T-cell (primary cell): Measurements from ENCODE around the gene KPNA5. TPM values are rescaled to one million over a fixed set of nuclear protein-coding genes. Genes with fewer than 3 reads are reported as not detected.
"Not testable (repeated sequence)": the region's sequence is repeated elsewhere in the genome, so short reads cannot be mapped to it uniquely, and the experiment has no call there.

Source experiments
- ATAC-seq, 4 experiments: fragments of 200-7000 bp in 3 of 4; fragments of 150-1000 bp in 1 of 4; cut with Tn5 transposase; replicated peaks in 1 of 4; 1 replicate in 3 of 4; 2 replicates in 1 of 4; pipeline ENCODE4 v1.10.0; 2021; ENCODE audit warnings: moderate library complexity in 3 of 4, mild to moderate bottlenecking in 2 of 4, moderate number of reproducible peaks in 1 of 4
- CTCF ChIA-PET, 2 donors: fragments of 300-600 bp; sonication (Branson Sonifier 250); formaldehyde crosslinking; loops; one replicate each; lab custom pipeline; 2022; ENCODE audit warnings: antibody characterized with exemption in 2 of 2; lab: Charles Lee
- POLR2A ChIA-PET, 2 donors: fragments of 300-600 bp; sonication (Branson Sonifier 250); formaldehyde crosslinking; loops; one replicate each; lab custom pipeline; 2022; ENCODE audit warnings: antibody characterized with exemption in 2 of 2; lab: Charles Lee
- DNase-seq, 35 experiments: peaks; one replicate each; pipeline versions ENCODE4 v3.0.0 to v3.0.0-alpha.2; 2013 to 2023
- H3K27ac ChIP-seq: one replicate; pipeline ENCODE4 v1.5.1; 2013; ENCODE audit warnings: low read length
- H3K27me3 ChIP-seq, 2 experiments: replicated peaks in 1 of 2; 1 replicate in 1 of 2; 2 replicates in 1 of 2; pipeline versions ENCODE4 v1.6.1 to v1.7.0; 2013; ENCODE audit warnings: low read length in 1 of 2, mixed read lengths in 1 of 2; ENCODE audit not compliant: control insufficient read depth in 2 of 2, insufficient read depth in 2 of 2; ENCODE audit errors: extremely low read depth in 1 of 2
- H3K36me3 ChIP-seq, 2 donors: 1 replicate in 1 of 2; 2 replicates in 1 of 2; pipeline versions ENCODE4 v1.6.1 to v1.7.0; 2013; ENCODE audit warnings: low read length in 1 of 2; ENCODE audit not compliant: control insufficient read depth in 2 of 2, insufficient read depth in 1 of 2; ENCODE audit errors: extremely low read depth in 1 of 2
- H3K4me1 ChIP-seq, 2 experiments: 1 replicate in 1 of 2; 2 replicates in 1 of 2; pipeline versions ENCODE4 v1.6.1 to v1.7.0; 2013; ENCODE audit warnings: low read length in 2 of 2, mixed read lengths in 1 of 2; ENCODE audit not compliant: insufficient read depth in 2 of 2, control insufficient read depth in 1 of 2; ENCODE audit errors: extremely low read depth in 1 of 2
- H3K4me3 ChIP-seq, 2 donors: 1 replicate in 1 of 2; 2 replicates in 1 of 2; pipeline versions ENCODE4 v1.5.1 to v1.7.0; 2013; ENCODE audit warnings: mild to moderate bottlenecking in 2 of 2, low read length in 1 of 2, moderate library complexity in 1 of 2; ENCODE audit not compliant: control insufficient read depth in 1 of 2; ENCODE audit errors: extremely low read depth in 1 of 2
- H3K9me3 ChIP-seq: 2 replicates; pipeline ENCODE4 v1.7.0; 2013
- H3K27ac Mint-ChIP-seq, 2 donors: one replicate each; pipeline ENCODE4 v1.8.0; 2020 to 2021; ENCODE audit warnings: mild to moderate bottlenecking in 2 of 2, mixed read lengths in 2 of 2
- H3K27me3 Mint-ChIP-seq, 2 donors: one replicate each; pipeline ENCODE4 v1.8.0; 2021 to 2022; ENCODE audit warnings: mixed read lengths in 2 of 2
- H3K36me3 Mint-ChIP-seq: one replicate; pipeline ENCODE4 v1.8.0; 2021; ENCODE audit warnings: mixed read lengths
- H3K4me1 Mint-ChIP-seq, 3 donors: one replicate each; pipeline ENCODE4 v1.8.0; 2020 to 2022; ENCODE audit warnings: mixed read lengths in 3 of 3, mild to moderate bottlenecking in 1 of 3
- H3K4me3 Mint-ChIP-seq, 3 donors: one replicate each; pipeline ENCODE4 v1.8.0; 2020 to 2022; ENCODE audit warnings: mild to moderate bottlenecking in 3 of 3, mixed read lengths in 3 of 3, moderate library complexity in 3 of 3
- H3K9me3 Mint-ChIP-seq, 3 donors: one replicate each; pipeline ENCODE4 v1.8.0; 2020 to 2022; ENCODE audit warnings: mixed read lengths in 3 of 3
- WGBS: methylation state at CpG from one replicate; pipeline ENCODE4 v1.1.5; 2013; ENCODE audit warnings: missing lambda C conversion rate; ENCODE audit not compliant: insufficient coverage; 5-methylcytosine and 5-hydroxymethylcytosine counted together
- total RNA-seq, 35 experiments: library from RNA in 6 of 35; stranded (reverse) in 6 of 35; fragments of 120-200 nt in 1 of 35; gene quantifications; one replicate each; pipeline versions ENCODE4 v1.2.1 to v1.2.4 and lab custom pipeline; 2013 to 2026

KPNA5 gene
- total RNA-seq, 5 donors from 2014 or later (not counting 1 experiment from before 2014, with no cell fraction given), result 41.3 to 57.3 (median 45.6) TPM

- DNase-seq, POLR2A ChIA-PET, H3K4me1 Mint-ChIP-seq, H3K27me3 Mint-ChIP-seq, H3K27me3 ChIP-seq, H3K4me3 Mint-ChIP-seq, H3K9me3 ChIP-seq, H3K4me3 ChIP-seq, H3K27ac ChIP-seq, CTCF ChIA-PET, ATAC-seq, H3K27ac Mint-ChIP-seq, H3K4me1 ChIP-seq, H3K36me3 ChIP-seq: not testable (repeated sequence)
- WGBS, result no CpG with 5 or more reads among the region's 3 CpGs
- peaks cover 23% of the 10 kb centered on the region for H3K36me3 Mint-ChIP-seq
- peaks cover 15 to 62% (median 35%) of the 10 kb centered on the region in 3 donors for H3K9me3 Mint-ChIP-seq
These were observed 59.5 kb downstream of the KPNA5 start for GRCh38 chr6:116740486-116740885.

- ATAC-seq, result no peak
- peaks cover 13 to 58% (median 26%) of the 10 kb centered on the region in 3 donors for H3K9me3 Mint-ChIP-seq
- no CpG with 5 or more reads among the region's 1 CpG for WGBS
These were observed 60.6 kb downstream of the KPNA5 start for GRCh38 chr6:116741571-116741970.

GRCh38 chr6:116745176-116745575, 64.2 kb downstream of the KPNA5 start:
- H3K4me1 Mint-ChIP-seq, result no peaks in the 10 kb centered on the region
- H3K36me3 ChIP-seq, result no peaks in the 10 kb centered on the region
- no peak overlapping the region for H3K4me3 Mint-ChIP-seq
- ChIA-PET POLR2A (no interaction called here), CTCF (no interaction called here)
- H3K27me3 Mint-ChIP-seq, result peaks cover 4 to 8% of the 10 kb centered on the region in 2 donors
- DNase-seq, result no peak
- no peak overlapping the region for H3K4me3 ChIP-seq
- H3K27me3 ChIP-seq, result peaks cover 0 to 2% of the 10 kb centered on the region in 2 experiments
- WGBS, result no CpG with 5 or more reads among the region's 5 CpGs
- ATAC-seq, result no peak
- H3K27ac Mint-ChIP-seq, result no peak overlapping the region
- no peaks in the 10 kb centered on the region for H3K4me1 ChIP-seq
- H3K36me3 Mint-ChIP-seq, result no peaks in the 10 kb centered on the region
- peaks cover 13 to 42% (median 16%) of the 10 kb centered on the region in 3 donors for H3K9me3 Mint-ChIP-seq
- no peak overlapping the region for H3K27ac ChIP-seq
- H3K9me3 ChIP-seq, result no peaks in the 10 kb centered on the region

More at GRCh38 chr6:116741571-116741970, 60.6 kb downstream of the KPNA5 start:
- Mint-ChIP-seq H3K27me3 (peaks cover 0 to 3% of the 10 kb centered on the region in 2 donors), H3K4me3 (no peak overlapping the region), H3K27ac (no peak overlapping the region), H3K4me1 (no peaks in the 10 kb centered on the region), H3K36me3 (peaks cover 13% of the 10 kb centered on the region)
- no peak for DNase-seq
- Histone ChIP-seq H3K4me3 (no peak overlapping the region), H3K4me1 (no peaks in the 10 kb centered on the region), H3K27me3 (no peaks in the 10 kb centered on the region), H3K36me3 (no peaks in the 10 kb centered on the region), H3K9me3 (peaks cover 4% of the 10 kb centered on the region), H3K27ac (no peak overlapping the region)
- CTCF ChIA-PET, result no interaction called here
- POLR2A ChIA-PET, result no interaction called here

- H3K4me1 Mint-ChIP-seq, result peaks cover 11 to 15% (median 14%) of the 10 kb centered on the region in 3 donors
- H3K27ac Mint-ChIP-seq, result no peak overlapping the region
- H3K9me3 Mint-ChIP-seq, result no peaks in the 10 kb centered on the region
- 60% methylated on average over 1 of the region's 4 CpGs for WGBS
- Histone ChIP-seq H3K4me3 (no peak overlapping the region), H3K27me3 (peaks cover 8 to 24% of the 10 kb centered on the region in 2 experiments), H3K36me3 (no peaks in the 10 kb centered on the region), H3K4me1 (peaks cover 0 to 8% of the 10 kb centered on the region in 2 experiments), H3K9me3 (no peaks in the 10 kb centered on the region), H3K27ac (no peak overlapping the region)
- DNase-seq, result no peak
- H3K27me3 Mint-ChIP-seq, result peaks cover 29 to 36% of the 10 kb centered on the region in 2 donors
- ChIA-PET POLR2A (no interaction called here), CTCF (interaction anchor here in 1 of 2 donors (0.8 kb wide), 1 partner anchor 133 kb away, joined by 3 read pairs; no protein-coding TSS in a partner anchor)
- H3K4me3 Mint-ChIP-seq, result no peak overlapping the region
- ATAC-seq, result no peak
- no peaks in the 10 kb centered on the region for H3K36me3 Mint-ChIP-seq
These were observed 80.8 kb downstream of the KPNA5 start for GRCh38 chr6:116761779-116762178.

- Mint-ChIP-seq H3K36me3 (no peaks in the 10 kb centered on the region), H3K27me3 (peaks cover 33 to 40% of the 10 kb centered on the region in 2 donors), H3K27ac (no peak overlapping the region), H3K4me3 (no peak overlapping the region), H3K4me1 (peaks cover 11 to 15% (median 14%) of the 10 kb centered on the region in 3 donors), H3K9me3 (no peaks in the 10 kb centered on the region)
- peaks cover 0 to 8% of the 10 kb centered on the region in 2 experiments for H3K4me1 ChIP-seq
- H3K27ac ChIP-seq, result no peak overlapping the region
- no peak overlapping the region for H3K4me3 ChIP-seq
- ChIA-PET CTCF (interaction anchor here in 1 of 2 donors (0.8 kb wide), 1 partner anchor 133 kb away, joined by 3 read pairs; no protein-coding TSS in a partner anchor), POLR2A (no interaction called here)
- no peaks in the 10 kb centered on the region for H3K36me3 ChIP-seq
- ATAC-seq, result no peak
- H3K9me3 ChIP-seq, result no peaks in the 10 kb centered on the region
- no CpG with 5 or more reads among the region's 1 CpG for WGBS
- DNase-seq, result no peak
- H3K27me3 ChIP-seq, result peaks cover 8 to 24% of the 10 kb centered on the region in 2 experiments
These were observed 81.2 kb downstream of the KPNA5 start for GRCh38 chr6:116762235-116762634.

- ATAC-seq (no peak), DNase-seq (no peak)
- CTCF ChIA-PET, result no interaction called here
- no peaks in the 10 kb centered on the region for H3K36me3 ChIP-seq
- peaks cover 3 to 20% of the 10 kb centered on the region in 2 experiments for H3K27me3 ChIP-seq
- Mint-ChIP-seq H3K36me3 (no peaks in the 10 kb centered on the region), H3K9me3 (no peaks in the 10 kb centered on the region), H3K27ac (no peak overlapping the region), H3K4me3 (no peak overlapping the region), H3K27me3 (peaks cover 38 to 45% of the 10 kb centered on the region in 2 donors), H3K4me1 (peaks cover 11 to 15% (median 14%) of the 10 kb centered on the region in 3 donors)
- H3K4me1 ChIP-seq, result peaks cover 0 to 8% of the 10 kb centered on the region in 2 experiments
- H3K9me3 ChIP-seq, result no peaks in the 10 kb centered on the region
- POLR2A ChIA-PET, result no interaction called here
- no peak overlapping the region for H3K27ac ChIP-seq
- H3K4me3 ChIP-seq, result no peak overlapping the region
These were observed 82.0 kb downstream of the KPNA5 start for GRCh38 chr6:116763048-116763447.
